Neural progenitor cell (in vitro differentiated cells): ENCODE data around the gene SLC25A15.

Experiments used
- EZH2 ChIP-seq: fragments of 200-600 bp; sonication (generic); IDR thresholded peaks from 2 replicates; pipeline ENCODE4 v1.6.1; 2017; ENCODE audit warnings: antibody characterized with exemption, mild to moderate bottlenecking, moderate library complexity
- EZH2phosphoT487 ChIP-seq: fragments of 200-600 bp; sonication (generic); IDR thresholded peaks from 2 replicates; pipeline ENCODE4 v1.6.1; 2017; ENCODE audit warnings: antibody characterized with exemption
- TF ChIP-seq, protein P1 (sequence below): fragments of 200-600 bp; sonication (generic); IDR thresholded peaks from 2 replicates; pipeline ENCODE4 v1.5.1; 2017; ENCODE audit warnings: antibody characterized with exemption, mild to moderate bottlenecking

- TF ChIP-seq, protein P1, sequence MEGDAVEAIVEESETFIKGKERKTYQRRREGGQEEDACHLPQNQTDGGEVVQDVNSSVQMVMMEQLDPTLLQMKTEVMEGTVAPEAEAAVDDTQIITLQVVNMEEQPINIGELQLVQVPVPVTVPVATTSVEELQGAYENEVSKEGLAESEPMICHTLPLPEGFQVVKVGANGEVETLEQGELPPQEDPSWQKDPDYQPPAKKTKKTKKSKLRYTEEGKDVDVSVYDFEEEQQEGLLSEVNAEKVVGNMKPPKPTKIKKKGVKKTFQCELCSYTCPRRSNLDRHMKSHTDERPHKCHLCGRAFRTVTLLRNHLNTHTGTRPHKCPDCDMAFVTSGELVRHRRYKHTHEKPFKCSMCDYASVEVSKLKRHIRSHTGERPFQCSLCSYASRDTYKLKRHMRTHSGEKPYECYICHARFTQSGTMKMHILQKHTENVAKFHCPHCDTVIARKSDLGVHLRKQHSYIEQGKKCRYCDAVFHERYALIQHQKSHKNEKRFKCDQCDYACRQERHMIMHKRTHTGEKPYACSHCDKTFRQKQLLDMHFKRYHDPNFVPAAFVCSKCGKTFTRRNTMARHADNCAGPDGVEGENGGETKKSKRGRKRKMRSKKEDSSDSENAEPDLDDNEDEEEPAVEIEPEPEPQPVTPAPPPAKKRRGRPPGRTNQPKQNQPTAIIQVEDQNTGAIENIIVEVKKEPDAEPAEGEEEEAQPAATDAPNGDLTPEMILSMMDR = no peak
- TF ChIP-seq EZH2 = no peak
- no peak for TF ChIP-seq EZH2phosphoT487
These were observed 10.1 kb downstream of the SLC25A15 start for GRCh38 chr13:40799508-40799907.
